Activated naive CD8-positive, alpha-beta T cell treated with anti-CD3 and anti-CD28 coated beads, Interleukin-2, amount 50 U/mL, for 16 hours (primary cell): ENCODE results near the gene RHBDL2.
"Not testable (repeated sequence)": the region's sequence is repeated elsewhere in the genome, so short reads cannot be mapped to it uniquely, and the experiment has no call there.

Experiments
- DNase-seq: peaks from one replicate; pipeline ENCODE4 v3.0.0-alpha.2; 2020; ENCODE audit warnings: low read depth, low spot score

The RHBDL2 gene

DNA sequence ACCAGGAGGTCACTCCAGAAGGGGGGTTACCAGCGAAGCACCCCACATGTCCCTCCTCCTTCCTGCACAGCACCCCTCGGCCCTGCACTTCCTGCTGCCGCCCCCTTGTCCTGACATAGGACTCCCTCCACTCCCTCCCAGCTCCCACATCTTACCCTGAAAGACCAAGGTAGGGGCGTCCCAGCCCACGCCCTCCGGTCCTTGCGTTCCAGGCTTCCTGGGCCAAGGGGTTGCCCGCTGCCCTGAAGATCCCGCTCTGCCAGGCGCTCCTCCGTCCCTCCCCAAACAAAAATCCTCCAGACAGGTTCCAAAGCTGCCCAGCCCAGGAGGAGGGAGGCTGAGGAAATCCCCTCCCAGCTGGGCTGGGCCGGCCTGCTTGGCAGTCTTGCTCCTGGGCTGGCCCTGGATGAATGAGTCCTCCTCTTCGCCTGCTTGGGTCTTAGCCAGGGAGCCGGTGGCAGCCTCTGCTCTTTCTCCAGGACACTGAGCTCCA, at the start of gene RHBDL2:
RHBDL2 (minus strand) TSS at position 304 of the 493 bp plus-strand sequence. CDS start 22,618 bp downstream, outside the sequence.
- no peak for DNase-seq

DNA sequence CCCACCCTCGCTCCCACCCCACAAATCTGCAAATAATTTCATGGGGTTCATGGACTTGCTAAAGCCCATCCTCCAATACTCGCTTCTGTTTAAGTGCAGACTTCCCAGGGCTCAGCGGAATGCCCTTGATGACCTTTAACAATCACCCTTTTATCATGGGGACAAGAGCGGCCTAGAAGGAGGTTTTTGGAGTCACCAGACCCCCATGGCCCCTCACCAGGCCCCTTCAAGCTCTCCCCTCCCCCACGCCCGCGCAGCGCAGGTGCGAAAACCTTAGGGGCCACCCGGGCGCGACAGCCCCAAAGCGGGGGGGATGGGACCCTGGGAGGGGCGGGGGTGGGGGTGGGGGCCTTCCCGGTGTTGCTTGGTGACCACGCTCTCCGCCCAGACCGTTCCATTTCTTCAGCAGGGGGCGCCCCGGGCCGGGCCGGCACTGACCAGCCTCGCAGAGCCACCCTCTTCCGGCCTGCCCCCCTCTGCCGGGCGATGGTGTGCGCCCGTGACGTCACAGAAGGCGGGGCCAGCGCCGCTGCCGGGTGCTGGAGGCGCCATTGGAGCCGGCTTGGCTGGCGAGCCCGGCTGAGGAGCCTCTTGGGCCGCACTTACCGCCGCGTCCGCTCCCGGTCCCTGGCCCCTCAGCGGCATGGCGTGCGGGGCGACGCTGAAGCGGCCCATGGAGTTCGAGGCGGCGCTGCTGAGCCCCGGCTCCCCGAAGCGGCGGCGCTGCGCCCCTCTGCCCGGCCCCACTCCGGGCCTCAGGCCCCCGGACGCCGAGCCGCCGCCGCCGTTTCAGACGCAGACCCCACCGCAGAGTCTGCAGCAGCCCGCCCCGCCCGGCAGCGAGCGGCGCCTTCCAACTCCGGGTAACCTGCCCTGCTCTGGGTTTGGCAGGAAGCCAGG, 49.4 kb upstream of the RHBDL2 start, which contains the start of gene AKIRIN1:
AKIRIN1 (plus strand) TSS at position 539 of the 900 bp plus-strand sequence; CDS start at position 644, 105 bp downstream.
- peak; percentile 92 for DNase-seq

DNA sequence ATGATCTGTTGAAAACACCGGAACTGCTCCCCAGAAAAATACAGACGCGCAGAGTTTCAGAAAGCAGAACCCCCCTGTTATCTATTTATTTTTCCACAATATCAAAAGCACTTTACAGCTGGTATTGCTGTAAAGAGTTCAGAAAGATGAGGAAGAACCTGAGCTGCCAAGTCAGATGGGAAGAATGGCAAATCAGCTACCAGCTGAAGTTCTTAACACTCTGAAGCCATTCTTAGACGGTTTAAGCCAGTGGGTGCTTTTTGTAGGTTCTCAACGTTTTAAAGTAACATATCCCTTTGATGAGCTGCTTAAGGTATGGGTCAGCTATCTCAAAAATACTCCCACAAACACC, 48.7 kb upstream of the RHBDL2 start:
- no peak for DNase-seq

GRCh38 chr1:38989979-38990378, 48.3 kb upstream of the RHBDL2 start:
- DNase-seq = no peak

GRCh38 chr1:38979380-38979779, 37.8 kb upstream of the RHBDL2 start:
- DNase-seq = not testable (repeated sequence)

GRCh38 chr1:38978245-38978542, 36.6 kb upstream of the RHBDL2 start:
- DNase-seq = not testable (repeated sequence)

GRCh38 chr1:38977399-38978244, 36.0 kb upstream of the RHBDL2 start:
- peak; percentile 7 for DNase-seq

GRCh38 chr1:38973659-38974437, 32.2 kb upstream of the RHBDL2 start:
- no peak for DNase-seq

DNA sequence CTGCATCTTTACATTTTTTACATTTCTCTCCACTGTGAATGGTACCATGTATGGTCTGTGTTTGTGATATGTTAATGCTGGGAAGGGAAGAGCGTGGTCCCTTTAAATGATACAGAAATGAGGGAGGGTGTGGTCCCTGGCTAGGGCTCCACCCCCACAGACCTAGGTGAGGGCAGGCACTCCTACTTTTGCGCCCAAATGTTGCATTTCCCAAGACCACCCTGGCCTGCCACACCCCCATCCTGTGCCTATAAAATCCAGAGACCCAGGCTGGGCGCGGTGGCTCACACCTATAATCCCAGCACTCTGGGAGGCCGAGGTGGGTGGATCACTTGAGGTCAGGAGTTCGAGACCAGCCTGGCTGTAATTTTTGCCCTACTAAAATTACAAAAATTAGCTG, 31.5 kb upstream of the RHBDL2 start:
- not testable (repeated sequence) for DNase-seq

GRCh38 chr1:38964140-38964548, 22.5 kb upstream of the RHBDL2 start:
- no peak for DNase-seq

DNA sequence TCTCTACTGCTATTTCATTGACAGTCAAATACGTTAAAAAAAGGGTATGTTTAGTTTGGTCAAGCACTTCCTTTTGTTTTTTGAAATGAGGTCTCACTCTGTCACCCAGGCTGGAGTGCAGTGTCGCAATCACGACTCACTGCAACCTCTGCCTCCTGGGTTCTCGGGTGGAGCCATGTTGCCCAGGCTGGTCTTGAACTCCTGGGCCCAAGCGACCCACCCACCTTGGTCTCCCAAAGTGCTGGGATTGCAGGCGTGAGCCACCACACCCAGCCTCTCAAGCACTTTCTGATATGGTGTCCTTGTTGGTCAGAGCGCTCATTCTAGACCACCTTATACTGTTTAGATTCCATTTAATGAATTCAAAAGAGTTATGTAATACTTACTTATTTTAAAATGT, 20.9 kb upstream of the RHBDL2 start:
- DNase-seq = no peak

DNA sequence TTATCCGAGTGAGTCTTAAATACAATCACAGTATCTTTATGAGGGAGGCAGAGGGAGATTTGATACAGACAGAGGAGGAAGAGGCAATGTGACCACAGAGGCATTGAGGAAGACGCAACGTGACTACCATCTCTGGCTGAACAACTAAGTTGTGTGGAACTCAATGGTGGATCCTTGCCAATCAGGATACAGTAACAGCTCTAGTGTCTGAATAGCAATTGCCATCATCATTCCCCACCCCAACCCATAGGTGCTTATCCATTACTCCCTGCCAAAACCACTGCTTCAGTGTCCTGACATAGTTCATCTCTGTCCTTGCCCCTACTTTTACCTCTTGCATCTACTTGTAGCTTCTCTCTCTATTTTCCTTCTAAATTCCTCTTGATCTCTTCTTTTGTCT, 20.5 kb upstream of the RHBDL2 start:
- no peak for DNase-seq

- DNase-seq = no peak
These were observed 17.3 kb upstream of the RHBDL2 start for GRCh38 chr1:38958967-38959366.

DNA sequence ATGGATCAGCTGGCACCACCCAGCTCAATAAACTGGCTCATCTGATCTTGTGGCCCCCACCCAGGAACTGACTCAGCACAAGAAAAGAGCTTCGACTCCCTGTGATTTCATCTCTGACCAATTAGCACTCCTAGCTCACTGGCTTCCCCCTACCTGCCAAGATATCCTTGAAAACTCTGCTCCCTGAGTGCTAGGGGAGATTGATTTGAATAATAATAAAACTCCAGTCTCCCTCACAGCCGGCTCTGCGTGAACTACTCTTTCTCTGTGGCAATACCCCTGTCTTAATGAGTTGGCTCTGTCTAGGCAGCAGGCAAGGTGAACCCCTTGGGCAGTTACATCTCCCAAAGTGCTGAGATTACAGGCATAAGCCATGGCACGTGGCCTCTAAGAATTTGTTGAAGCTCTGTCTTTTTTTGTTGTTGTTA, 11.8 kb upstream of the RHBDL2 start:
- no peak for DNase-seq

DNA sequence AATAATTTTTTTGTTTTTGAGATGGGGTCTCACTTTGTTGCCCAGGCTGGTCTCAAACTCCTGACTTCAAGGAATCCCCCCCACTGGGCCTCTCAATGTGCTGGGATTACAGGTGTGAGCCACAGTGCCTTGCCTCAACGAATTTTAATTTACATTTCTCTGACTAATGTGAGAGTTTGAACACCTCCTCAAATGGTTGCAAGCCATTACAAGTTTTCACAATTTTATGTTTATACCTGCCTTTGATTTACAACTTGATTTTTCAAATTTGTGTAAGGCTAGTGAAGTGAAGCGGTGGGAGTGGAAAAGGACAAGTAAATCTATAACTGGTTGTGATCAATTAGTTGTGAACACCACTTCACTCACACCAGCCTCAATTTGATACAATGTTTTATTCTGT, 8.9 kb upstream of the RHBDL2 start:
- DNase-seq = no peak

- DNase-seq = no peak
These were observed 2.9 kb upstream of the RHBDL2 start for GRCh38 chr1:38944547-38944946.

- no peak for DNase-seq
These were observed 1.2 kb upstream of the RHBDL2 start for GRCh38 chr1:38942664-38943428.

- DNase-seq = no peak
These were observed 537 bp downstream of the RHBDL2 start for GRCh38 chr1:38941093-38941492.

- no peak for DNase-seq
These were observed 1.1 kb downstream of the RHBDL2 start for GRCh38 chr1:38940339-38941047.

DNA sequence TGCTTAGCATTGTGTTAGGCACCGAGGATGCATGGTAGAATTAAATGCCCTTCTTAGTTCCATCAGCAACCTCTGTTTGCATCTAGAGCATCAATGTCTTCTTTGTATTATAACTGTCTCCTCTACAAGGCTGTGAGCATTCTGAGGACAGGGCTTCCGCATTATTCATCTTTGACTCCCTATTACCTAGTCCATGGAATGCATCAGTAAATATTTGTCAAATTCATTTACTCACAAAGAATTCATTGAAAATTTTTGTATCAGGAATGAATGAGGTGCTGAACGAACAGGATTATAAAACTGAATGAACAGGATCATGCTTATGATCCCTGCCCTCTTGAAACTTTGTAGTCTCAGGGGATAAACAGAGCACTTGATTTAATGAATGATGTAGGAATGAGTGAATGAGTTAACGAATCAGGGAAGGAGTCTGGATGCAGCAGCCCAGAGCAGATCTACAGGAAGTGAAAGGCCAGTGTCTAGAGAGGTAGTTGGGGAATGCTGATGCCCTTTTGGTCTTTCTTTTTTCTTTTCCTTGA, 2.8 kb downstream of the RHBDL2 start:
- DNase-seq = no peak
